Subcutaneous adipose tissue (tissue), 4 donors: ENCODE results near the gene SLC30A4. TPM values are rescaled to one million over a fixed set of nuclear protein-coding genes. Genes with fewer than 3 reads are reported as not detected.

Experiments used
- CTCF ChIP-seq: fragments of 450-650 bp; IDR thresholded peaks from one replicate; pipeline ENCODE4 v1.5.1; 2016; ENCODE audit warnings: low read depth, mild to moderate bottlenecking, control low read depth, antibody characterized with exemption, moderate library complexity
- total RNA-seq, 4 donors: library from RNA; depleted of rRNA; stranded (reverse); fragments of >200 nt; gene quantifications; one replicate each; pipeline ENCODE4 v1.1.0, GENCODE V29; 2016

Gene SLC30A4
- total RNA-seq, 4 donors from 2014 or later: 8.1 to 10.9 (median 9.2) TPM

DNA sequence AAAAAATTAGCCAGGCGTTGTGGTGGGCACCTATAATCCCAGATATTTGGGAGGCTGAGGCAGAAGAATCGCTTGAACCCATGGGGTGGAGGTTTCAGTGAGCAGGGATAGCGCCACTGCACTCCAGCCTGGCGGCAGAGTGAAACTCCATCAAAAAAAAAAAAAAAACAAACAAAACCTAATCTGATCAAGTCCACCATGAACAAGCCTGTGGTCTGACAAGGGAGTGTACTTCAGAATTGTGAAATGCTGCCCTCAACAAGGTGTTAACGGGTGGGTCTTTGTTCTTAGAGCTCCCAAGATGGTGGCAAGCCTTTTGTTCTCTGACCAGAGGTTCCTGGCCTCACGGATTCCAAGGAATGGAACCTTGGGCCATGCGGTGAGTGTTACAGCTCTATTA, 24.2 kb upstream of the SLC30A4 start:
- TF ChIP-seq CTCF: no peak

DNA sequence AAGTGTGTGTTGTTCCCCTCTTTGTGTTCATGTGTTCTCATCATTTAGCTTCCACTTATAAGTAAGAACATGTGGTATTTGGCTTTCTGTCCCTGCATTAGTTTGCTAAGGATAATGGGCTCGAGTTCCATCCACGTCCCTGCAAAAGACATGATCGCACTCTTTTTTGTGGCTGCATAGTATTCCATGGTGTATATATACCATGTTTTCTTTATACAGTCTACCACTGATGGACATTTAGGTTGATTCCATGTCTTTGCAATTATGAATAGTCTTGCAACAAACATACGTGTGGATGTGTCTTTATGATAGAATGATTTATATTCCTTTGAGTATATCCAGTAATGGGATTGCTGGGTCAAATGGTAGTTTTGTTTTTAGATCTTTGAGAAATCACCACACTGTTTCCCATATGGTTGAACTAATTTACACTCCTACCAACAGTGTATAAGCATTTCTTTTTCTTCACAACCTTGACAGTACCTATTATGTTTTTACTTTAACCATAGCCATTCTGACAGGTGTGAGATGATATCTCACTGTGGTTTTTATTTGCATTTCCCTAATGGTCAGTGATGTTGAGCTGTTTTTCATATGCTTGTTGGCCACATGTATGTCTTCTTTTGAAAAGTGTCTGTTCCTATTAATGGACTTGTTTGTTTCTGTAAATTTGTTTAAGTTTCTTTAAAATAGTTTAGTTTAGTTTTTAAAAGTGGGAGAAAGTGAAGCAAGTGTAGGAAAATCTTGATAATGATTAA, 21.9 kb upstream of the SLC30A4 start:
- TF ChIP-seq CTCF: no peak

GRCh38 chr15:45543051-45543450, 20.5 kb upstream of the SLC30A4 start:
- no peak for TF ChIP-seq CTCF

DNA sequence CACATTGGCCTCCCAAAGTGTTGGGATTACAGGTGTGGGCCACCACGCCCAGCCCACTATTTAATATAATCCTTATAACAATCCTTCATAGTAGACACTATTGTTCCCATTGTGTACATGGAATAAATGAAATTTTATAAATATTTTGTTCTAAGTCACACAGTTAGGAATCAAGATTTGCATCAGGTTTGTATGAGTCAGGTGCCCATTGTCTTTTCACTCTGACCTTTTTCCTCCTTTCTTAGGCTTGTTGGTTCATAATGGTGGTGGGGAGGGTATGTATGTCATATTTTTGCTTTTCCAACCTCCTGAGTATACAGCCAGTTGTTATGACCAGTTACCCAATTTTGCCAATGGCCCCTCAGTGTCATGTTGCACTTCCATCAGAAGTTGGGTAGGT, 18.0 kb upstream of the SLC30A4 start:
- TF ChIP-seq CTCF: no peak

GRCh38 chr15:45539680-45540079, 17.1 kb upstream of the SLC30A4 start:
- TF ChIP-seq CTCF: no peak

DNA sequence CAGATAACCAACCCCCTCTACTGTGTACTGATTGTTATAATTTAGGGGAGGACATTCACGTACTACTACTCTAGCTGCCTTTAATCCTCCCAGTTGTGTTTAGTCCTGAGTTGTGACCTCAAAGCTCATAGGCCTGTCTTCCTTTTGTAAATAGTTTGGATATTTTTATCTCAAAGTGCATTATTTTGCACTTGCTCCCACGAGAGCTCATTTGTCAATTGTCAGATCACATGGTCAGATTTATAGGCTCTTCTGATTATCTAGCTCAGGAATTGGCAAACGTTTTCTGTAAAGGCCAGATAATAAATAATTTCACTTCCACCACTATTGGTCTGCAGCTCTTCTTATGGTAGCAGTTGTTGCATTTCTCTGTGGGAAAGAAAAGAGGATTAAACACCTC, 14.4 kb upstream of the SLC30A4 start:
- TF ChIP-seq CTCF: no peak

DNA sequence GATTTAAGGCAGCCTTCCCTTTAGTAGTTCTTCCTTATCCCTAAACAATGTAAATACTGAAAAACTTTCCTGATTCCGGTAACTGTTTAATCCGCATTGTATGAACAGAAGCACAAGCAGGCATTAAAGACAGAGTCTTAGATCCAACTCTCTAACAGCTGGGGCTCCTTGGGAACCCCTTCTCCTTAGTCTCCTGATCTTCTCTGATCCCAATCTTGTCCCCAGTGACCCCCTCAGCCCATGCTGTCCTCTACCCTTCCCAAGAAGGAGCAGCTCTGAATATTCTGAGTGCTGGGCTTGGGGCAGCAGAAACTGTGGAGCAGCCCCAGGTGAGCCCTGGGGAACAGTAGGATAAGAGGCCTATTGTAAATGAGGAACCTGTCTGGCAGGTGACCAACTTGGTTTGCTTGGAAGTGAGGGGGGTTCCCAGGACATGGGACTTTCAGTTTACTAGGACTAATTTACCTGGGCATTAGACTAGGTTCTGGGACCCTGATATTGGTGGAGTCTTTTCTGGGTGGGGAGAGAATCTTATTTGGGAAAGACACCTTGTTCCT, 13.0 kb upstream of the SLC30A4 start:
- no peak for TF ChIP-seq CTCF
